HG03342 (cell line): ENCODE measurements around the gene MEGF6.

Experiments used
- ATAC-seq: cut with Tn5 transposase; IDR thresholded peaks from one replicate; pipeline ENCODE4 v1.9.1; 2021; ENCODE audit warnings: mild to moderate bottlenecking, moderate library complexity; ENCODE audit not compliant: unreplicated experiment

MEGF6 gene

DNA sequence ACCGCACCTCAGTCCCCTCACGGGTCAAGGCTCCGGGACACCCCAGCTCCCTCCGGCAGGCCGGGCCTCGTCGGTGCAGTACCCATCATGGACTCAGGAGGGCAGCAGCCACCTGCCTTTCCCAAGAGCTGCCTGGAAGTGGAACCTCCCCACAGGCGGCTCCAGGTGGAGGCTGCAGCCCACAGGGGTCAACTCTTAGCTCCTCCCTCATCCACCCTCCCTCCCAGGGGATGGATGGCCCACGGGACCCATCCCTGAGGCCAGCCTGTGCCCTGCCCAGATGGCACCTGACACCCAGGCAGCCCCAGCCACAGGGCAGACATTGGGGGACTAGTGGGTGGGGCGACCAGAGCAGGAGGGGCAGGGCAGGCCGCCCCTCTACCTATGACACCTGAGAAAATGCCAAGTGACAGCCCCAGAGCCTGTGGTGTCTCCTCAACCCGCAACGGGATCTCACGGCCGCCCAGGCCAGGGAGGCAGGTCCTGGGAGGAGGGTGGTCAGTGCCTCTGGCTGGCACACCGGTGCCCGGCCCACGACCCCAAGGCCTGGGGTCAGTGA lies 158.0 kb downstream of the MEGF6 start:
- ATAC-seq: peak; percentile 57

DNA sequence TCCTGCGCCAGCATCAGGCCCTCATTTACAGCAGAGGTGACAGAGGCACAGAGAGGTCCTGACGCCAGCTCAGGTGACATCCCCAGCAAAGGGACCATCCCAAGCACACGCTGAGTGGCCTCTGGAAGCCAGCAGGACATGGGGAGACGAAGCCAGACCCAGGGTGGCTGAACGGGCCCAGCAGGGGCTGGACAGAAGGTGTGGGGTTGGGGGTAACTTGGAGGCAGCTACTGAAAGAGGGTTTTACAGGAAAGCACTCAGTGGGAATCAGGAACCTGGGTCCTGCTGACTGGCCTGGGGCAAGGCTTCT lies 158.5 kb downstream of the MEGF6 start:
- no peak for ATAC-seq

DNA sequence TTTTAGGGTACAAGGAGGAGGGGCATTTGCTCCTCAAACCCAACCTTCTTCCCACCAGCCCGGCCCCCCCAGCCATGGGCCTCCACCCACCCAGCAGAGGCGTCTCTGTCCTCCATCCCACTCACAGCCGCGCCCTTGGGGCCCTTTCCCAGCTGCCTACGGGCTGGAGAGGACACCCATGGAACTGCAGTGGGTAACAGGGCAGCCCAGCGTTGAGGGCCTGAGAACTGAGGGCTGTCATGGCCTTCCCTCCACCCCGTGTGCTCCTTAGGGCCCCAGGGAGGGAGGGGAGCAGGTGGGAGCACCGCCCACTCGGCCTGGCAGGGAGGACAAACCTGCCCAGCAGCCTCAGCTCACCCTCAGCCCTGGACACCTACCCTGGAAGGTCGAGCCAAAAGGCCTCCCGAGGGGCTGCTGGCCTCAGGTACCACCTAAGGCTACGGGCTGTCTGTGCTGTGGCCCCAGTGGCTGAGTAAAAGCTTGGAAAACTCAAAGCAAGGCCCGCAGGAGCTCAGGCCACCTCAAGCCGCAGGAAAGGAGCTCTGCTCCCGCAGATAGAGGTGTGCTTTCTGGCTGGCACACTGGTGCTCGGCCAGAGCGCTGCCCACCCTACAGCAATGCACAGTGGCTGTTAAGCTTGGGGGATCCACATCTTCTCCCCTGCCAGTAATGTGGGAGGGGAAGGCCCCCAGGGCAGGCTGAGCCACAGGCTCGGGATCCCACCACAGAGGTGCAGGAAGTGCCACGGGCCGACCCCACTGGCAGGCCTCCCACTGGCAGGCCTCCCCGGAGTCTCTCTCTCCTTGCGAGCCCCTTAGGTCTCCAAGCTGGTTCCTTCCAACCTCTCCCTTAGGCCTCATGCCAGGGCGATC lies 159.1 kb downstream of the MEGF6 start:
- no peak for ATAC-seq

DNA sequence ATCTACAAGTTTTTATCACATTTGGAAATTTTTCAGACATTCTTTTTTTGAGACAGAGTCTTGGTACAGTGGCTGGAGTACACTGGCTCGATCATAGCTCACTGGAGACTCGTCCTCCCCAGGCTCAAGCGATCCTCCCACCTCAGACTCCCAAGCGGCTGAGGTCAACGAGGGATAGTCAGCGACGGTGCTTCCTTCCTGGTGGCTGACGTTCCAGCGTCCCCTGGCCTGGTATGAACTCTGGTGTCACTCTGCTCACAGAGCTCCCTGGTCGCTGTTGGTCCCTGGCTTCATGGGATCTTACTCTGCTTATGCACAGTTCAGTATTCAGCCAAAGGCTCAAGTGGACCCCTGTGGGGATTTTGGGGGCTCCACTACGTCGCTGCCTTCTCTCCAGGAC lies 160.3 kb downstream of the MEGF6 start:
- ATAC-seq: no peak

DNA sequence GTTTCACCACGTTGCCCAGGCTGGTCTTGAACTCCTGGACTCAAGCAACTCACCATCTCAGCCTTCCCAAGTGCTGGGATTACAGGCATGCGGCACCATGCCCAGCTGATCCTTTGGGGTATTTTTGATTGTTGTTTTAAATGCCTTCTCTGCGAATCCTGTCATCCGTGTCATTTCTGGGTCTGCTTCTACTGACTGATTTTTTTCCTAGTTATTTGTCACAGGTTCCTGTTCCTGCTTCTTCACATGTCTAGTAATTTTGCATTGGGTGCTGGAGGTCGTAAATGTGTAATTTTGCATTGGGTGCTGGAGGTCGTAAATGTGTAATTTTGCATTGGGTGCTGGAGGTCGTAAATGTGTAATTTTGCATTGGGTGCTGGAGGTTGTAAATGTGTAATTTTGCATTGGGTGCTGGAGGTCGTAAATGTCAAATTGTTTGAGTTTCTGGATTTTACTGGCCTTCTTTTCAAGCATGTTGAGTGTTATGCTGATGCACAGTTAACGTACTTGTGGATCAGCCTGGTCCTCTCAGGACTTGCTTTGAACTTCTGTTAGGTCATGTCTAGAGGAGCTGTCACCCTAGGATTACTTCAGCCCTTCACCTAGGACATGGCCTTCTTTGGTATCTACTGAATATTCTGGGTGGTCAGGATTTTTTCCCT lies 161.0 kb downstream of the MEGF6 start:
- no peak for ATAC-seq

DNA sequence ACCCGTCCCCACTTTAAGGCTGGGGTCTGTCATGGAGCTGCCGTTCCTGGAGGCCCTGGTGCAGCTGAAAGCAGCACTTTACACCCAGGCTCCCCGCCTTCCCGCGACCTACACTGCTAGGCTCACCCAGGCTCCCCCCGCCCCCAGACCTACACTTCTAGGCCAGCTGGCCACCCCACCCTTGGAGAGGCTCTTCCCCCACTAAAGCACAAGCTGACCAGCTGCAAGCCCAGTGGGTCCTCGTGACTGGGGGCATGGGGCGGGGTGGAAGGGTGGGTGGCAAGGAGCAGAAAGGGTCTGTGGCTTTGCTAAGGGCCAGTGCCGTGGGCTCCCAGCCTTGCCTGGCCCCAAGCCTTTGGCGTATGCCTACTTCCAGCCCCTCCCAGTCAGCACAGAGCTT lies 166.6 kb downstream of the MEGF6 start:
- ATAC-seq: no peak

DNA sequence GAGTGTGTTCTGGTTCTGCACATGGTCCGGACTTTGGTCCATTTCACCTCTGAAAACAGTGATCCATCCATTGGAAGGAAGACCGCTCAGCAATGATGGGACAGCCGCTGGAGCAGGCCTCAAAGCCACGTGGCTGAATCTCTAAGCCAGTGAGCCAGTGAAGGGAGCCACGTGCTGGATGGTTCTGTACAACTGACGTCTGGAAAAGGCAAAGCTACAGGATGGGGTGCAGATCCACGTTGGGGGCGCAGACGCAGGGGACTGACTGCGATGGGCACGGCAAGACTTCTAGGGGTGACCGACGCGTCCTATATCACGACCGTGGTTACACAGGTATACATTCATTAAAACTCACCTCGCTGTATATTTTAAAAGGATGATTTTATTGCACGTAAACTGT lies 167.0 kb downstream of the MEGF6 start:
- ATAC-seq: no peak

DNA sequence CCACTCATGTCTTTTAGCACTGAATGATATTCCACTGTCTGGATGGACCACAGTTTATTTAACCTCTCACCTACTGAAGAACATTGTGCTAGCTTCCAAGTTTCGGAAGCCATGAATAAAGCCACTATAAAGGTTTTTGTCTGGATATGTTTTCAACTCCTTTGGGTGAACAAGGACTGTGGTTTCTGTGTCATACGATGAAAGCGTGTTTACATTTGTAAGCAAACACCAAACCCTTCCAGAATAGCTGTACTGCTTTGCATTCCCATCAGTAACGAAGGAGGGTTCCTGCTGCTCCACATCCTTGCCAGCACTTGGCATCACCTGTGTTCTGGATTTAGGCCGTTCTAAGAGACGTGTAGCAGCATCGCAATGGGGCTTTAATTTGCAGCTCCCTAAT lies 167.5 kb downstream of the MEGF6 start:
- ATAC-seq: no peak

DNA sequence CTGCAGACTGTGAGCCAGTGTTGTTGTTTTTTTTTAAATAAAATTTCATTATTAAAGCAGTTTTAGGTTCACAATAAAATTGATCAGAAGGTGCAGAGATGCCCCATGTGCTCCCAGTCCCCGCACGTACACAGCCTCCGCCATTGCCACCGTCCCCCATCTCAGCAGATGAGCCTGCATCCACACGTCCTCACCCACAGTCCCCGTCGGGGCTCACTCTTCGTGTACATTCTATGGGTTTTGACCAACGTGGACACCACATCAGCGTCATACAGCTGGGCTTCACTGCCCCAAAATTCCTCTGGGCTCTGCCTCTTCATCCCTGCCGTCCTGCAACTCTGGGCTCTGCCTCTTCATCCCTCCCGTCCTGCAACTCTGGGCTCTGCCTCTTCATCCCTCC lies 168.4 kb downstream of the MEGF6 start:
- no peak for ATAC-seq

DNA sequence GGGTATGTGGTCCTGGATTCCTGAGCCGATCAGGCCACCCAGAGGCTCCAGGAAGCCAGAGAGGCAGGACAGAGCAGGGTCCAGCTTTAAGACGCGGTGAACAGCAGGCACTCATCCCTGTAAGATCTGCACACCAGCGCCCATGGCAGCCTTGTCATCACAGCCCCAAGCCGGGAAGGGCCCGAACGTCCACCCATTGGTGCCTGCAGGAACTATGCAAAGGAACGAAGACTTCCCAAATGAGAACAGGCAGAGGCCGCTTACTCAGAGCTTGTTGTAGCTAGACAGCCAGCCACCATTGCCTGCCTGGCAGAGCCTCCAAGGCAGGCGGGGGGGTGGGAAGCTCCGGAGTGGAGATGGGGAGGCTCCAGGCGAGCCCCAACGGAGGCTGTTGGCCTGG lies 169.0 kb downstream of the MEGF6 start:
- ATAC-seq: no peak

DNA sequence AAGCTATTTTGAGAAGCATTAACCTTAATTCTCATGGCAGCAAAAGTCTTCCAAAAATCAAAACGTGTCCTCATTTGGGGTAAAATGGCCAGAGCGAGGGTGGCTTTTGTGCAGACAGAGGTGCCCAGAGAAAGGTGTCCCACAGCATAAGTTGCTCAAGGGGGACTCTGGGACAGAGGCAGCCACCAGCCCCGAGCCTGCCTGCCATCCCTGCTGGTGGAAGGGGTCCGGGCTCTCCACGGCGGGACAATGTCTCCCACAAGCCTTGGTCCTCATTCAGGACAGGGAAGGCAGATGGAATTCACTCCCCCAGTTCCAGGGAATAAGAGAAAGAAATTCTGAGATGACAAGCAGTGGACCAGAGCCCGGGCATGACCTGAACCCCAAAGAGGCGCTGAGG lies 169.4 kb downstream of the MEGF6 start:
- no peak for ATAC-seq

DNA sequence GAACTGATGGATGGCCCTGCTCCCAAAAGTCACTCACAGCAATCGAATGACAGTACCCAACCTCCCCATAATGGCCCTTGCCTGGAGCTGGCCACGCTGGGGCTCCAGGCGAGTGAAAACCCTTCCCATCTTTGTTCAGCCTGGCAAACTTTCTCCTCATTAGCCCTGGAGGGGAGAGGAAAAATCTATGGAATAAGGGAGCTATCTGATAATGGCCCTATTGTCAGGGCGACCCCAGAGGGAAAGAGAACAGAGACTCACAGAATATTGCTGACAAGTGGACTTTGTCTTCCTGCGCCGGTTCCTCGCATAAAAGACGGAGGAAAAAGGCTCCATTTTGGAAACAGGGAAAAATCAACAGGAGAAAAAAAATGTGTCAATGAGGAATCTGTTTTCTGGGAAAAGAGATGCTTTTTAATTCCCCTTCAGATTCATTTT lies 169.9 kb downstream of the MEGF6 start:
- no peak for ATAC-seq

DNA sequence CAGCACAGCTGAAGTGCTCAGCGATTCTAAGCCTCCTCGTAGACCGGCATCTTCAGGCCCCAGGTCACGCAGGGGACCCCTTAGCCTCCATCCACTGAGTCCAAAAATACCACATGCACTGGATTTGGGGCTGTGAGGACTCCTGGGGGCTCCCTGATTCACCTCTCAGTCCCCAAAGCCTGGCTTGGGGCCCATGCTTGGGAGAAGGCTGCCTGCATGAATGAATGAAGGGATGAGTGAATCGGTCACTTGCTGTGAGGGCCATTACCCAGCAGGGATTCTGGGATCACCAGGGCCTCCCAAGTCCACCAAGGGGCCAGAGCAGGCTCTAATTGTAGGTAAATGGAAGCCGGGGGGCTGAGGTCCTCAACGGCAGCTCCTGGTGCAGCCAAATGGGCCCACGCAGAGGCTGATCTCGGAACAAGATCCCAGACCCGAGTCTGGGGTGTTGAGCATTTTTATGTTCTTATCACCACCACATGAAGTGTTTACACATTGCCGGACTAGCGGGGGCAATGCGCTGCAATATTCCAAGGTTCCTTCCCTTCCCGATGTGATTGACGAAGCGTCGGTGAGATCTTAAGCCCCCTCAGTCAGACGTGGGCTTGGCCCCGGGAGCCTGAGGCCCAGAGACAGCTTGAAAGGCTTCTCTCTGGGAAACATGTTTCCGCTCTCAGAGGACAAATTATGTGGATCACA lies 170.4 kb downstream of the MEGF6 start:
- ATAC-seq: no peak

DNA sequence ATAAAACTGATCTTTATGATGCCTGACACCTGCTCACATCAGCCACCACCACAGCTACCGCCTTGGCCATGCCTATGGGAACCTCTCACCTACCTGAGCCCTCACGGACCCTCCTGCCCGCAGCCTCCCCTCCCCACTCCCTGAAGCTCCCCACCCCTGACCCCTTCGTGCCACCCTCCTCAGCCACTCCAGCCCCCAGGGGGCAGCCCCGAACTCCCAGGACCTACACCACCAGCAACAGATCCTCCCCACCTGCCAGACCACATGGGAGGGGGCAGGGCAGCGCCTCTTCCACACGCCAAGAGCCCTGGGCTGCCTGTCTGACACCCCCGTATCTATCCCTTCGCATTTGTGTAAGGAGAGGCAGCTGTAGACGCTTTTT lies 171.0 kb downstream of the MEGF6 start:
- no peak for ATAC-seq
